ENCODE measurements around the gene INO80. TPM values are rescaled to one million over a fixed set of nuclear protein-coding genes. Genes with fewer than 3 reads are reported as not detected.
"Not testable (repeated sequence)": the region's sequence is repeated elsewhere in the genome, so short reads cannot be mapped to it uniquely, and the experiment has no call there.

Gene INO80
- total RNA-seq, 1 experiment from 2014 or later, result 38.4 TPM

- H4K20me1 ChIP-seq (ENCODE audit: low read length), result no peaks in the 10 kb centered on the region
- TF ChIP-seq EZH2 (IDR thresholded peaks at IDR 0.05; ENCODE audit: low read length, unreplicated experiment) (no peak), EZH2phosphoT487 (IDR thresholded peaks at IDR 0.05; ENCODE audit: borderline replicate concordance, low read length) (no peak)
- TF ChIP-seq, protein P1, sequence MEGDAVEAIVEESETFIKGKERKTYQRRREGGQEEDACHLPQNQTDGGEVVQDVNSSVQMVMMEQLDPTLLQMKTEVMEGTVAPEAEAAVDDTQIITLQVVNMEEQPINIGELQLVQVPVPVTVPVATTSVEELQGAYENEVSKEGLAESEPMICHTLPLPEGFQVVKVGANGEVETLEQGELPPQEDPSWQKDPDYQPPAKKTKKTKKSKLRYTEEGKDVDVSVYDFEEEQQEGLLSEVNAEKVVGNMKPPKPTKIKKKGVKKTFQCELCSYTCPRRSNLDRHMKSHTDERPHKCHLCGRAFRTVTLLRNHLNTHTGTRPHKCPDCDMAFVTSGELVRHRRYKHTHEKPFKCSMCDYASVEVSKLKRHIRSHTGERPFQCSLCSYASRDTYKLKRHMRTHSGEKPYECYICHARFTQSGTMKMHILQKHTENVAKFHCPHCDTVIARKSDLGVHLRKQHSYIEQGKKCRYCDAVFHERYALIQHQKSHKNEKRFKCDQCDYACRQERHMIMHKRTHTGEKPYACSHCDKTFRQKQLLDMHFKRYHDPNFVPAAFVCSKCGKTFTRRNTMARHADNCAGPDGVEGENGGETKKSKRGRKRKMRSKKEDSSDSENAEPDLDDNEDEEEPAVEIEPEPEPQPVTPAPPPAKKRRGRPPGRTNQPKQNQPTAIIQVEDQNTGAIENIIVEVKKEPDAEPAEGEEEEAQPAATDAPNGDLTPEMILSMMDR (conservative IDR thresholded peaks at IDR 0.05; ENCODE audit: low read depth, low read length), result no peak
- H3K9me2 ChIP-seq (replicated peaks; ENCODE audit: low read length), result no peaks in the 10 kb centered on the region
- H3K9me3 ChIP-seq (ENCODE audit: low read length), result no peaks in the 10 kb centered on the region
- H3F3A ChIP-seq (ENCODE audit: low read length, unreplicated experiment), result no peaks in the 10 kb centered on the region
- H3K4me2 ChIP-seq (ENCODE audit: low read length), result no peak overlapping the region
- no TSS peak for BruUV-seq (replicated peaks)
- H3K36me3 ChIP-seq (ENCODE audit: low read depth, low read length), result no peaks in the 10 kb centered on the region
- H3K79me2 ChIP-seq (ENCODE audit: low read length), result no peaks in the 10 kb centered on the region
- H3K27ac ChIP-seq (ENCODE audit: low read length), result no peak overlapping the region
- intact Hi-C loops (cut with micrococcal nuclease), result no loop called here
- no peak for ATAC-seq
- no peaks in the 10 kb centered on the region for H3K27me3 ChIP-seq (ENCODE audit: low read length)
- no peaks in the 10 kb centered on the region for H3K4me1 ChIP-seq (ENCODE audit: insufficient read depth, low read length)
- H2AFZ ChIP-seq (ENCODE audit: low read length), result no peak overlapping the region
- H3K4me3 ChIP-seq (ENCODE audit: low read length), result no peak overlapping the region
- POLR2A ChIA-PET (ENCODE audit: unreplicated experiment), result no interaction called here
- no peak overlapping the region for H3K9ac ChIP-seq (ENCODE audit: low read length)
- CTCF ChIA-PET, result no interaction called here
- no peak for DNase-seq
These were observed 17.4 kb upstream of the INO80 start for GRCh38 chr15:41133454-41133853.

- H3K36me3 ChIP-seq (ENCODE audit: low read depth, low read length); H3K27ac ChIP-seq (ENCODE audit: low read length); intact Hi-C loops (cut with micrococcal nuclease); H3K4me2 ChIP-seq (ENCODE audit: low read length); POLR2A ChIA-PET (ENCODE audit: unreplicated experiment); H3K9ac ChIP-seq (ENCODE audit: low read length); H3K4me1 ChIP-seq (ENCODE audit: insufficient read depth, low read length); H3K9me3 ChIP-seq (ENCODE audit: low read length); CTCF ChIA-PET; H3F3A ChIP-seq (ENCODE audit: low read length, unreplicated experiment); H2AFZ ChIP-seq (ENCODE audit: low read length); H3K27me3 ChIP-seq (ENCODE audit: low read length); H3K79me2 ChIP-seq (ENCODE audit: low read length); DNase-seq; H3K9me2 ChIP-seq (replicated peaks; ENCODE audit: low read length); BruUV-seq (replicated peaks); H4K20me1 ChIP-seq (ENCODE audit: low read length); ATAC-seq; H3K4me3 ChIP-seq (ENCODE audit: low read length): not testable (repeated sequence)
These were observed 16.0 kb upstream of the INO80 start for GRCh38 chr15:41132094-41132493.

DNA sequence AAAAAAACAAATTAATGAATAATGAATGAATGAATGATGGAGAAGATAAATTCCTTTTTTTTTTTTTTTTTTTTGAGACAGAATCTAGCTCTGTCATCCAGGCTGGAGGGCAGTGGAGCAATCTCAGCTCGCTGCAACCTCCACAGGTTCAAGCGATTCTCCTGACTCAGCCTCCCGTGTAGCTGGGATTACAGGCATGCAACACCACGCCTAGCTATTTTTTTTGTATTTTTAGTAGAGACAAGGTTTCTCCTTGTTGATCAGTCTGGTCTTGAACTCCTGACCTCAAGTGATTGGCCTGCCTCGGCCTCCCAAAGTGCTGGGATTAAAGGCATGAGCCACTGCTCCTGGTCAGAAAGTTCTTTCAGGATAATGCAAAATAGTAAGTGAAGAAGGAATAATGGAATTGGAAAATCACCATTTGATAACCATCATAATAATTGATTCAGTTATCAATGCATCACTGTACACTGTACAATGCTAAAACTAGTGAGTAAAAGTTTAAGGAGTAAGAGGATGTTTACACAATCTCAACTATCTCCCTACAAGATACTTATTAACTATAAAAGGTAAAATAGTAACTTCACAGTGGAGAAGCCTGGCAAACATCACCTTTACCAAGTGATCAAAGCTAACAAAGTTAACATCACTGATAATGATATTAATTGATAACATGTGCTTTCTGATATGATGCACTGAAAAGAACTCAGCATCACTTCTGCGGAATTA is 12.3 kb upstream of the INO80 start:
- Histone ChIP-seq H3K27me3 (ENCODE audit: low read length) (no peaks in the 10 kb centered on the region), H3K9me2 (replicated peaks; ENCODE audit: low read length) (no peaks in the 10 kb centered on the region), H3K79me2 (ENCODE audit: low read length) (no peaks in the 10 kb centered on the region), H3K4me3 (ENCODE audit: low read length) (no peak overlapping the region), H3K36me3 (ENCODE audit: low read depth, low read length) (no peaks in the 10 kb centered on the region), H3K4me1 (ENCODE audit: insufficient read depth, low read length) (peaks cover 10% of the 10 kb centered on the region), H4K20me1 (ENCODE audit: low read length) (no peaks in the 10 kb centered on the region), H3K27ac (ENCODE audit: low read length) (no peak overlapping the region), H3K9me3 (ENCODE audit: low read length) (no peaks in the 10 kb centered on the region), H3K9ac (ENCODE audit: low read length) (no peak overlapping the region), H3K4me2 (ENCODE audit: low read length) (no peak overlapping the region), H2AFZ (ENCODE audit: low read length) (no peak overlapping the region), H3F3A (ENCODE audit: low read length, unreplicated experiment) (no peaks in the 10 kb centered on the region)
- CTCF ChIA-PET, result no interaction called here
- ATAC-seq (no peak), DNase-seq (no peak)
- intact Hi-C loops (cut with micrococcal nuclease), result no loop called here
- POLR2A ChIA-PET (ENCODE audit: unreplicated experiment), result no interaction called here
- TF ChIP-seq, protein P1 (conservative IDR thresholded peaks at IDR 0.05; ENCODE audit: low read depth, low read length), result no peak
- TF ChIP-seq EZH2 (IDR thresholded peaks at IDR 0.05; ENCODE audit: low read length, unreplicated experiment) (no peak), EZH2phosphoT487 (IDR thresholded peaks at IDR 0.05; ENCODE audit: borderline replicate concordance, low read length) (no peak)
- no TSS peak for BruUV-seq (replicated peaks)
